ENCODE results near the gene FAM20C. TPM values are rescaled to one million over a fixed set of nuclear protein-coding genes. Genes with fewer than 3 reads are reported as not detected.

FAM20C gene
- total and polyA plus RNA-seq, 2 of the 8 experiments (the other 6 are each of a cell fraction or from before 2014, with no cell fraction given), result 9.5 to 34.8 TPM

DNA sequence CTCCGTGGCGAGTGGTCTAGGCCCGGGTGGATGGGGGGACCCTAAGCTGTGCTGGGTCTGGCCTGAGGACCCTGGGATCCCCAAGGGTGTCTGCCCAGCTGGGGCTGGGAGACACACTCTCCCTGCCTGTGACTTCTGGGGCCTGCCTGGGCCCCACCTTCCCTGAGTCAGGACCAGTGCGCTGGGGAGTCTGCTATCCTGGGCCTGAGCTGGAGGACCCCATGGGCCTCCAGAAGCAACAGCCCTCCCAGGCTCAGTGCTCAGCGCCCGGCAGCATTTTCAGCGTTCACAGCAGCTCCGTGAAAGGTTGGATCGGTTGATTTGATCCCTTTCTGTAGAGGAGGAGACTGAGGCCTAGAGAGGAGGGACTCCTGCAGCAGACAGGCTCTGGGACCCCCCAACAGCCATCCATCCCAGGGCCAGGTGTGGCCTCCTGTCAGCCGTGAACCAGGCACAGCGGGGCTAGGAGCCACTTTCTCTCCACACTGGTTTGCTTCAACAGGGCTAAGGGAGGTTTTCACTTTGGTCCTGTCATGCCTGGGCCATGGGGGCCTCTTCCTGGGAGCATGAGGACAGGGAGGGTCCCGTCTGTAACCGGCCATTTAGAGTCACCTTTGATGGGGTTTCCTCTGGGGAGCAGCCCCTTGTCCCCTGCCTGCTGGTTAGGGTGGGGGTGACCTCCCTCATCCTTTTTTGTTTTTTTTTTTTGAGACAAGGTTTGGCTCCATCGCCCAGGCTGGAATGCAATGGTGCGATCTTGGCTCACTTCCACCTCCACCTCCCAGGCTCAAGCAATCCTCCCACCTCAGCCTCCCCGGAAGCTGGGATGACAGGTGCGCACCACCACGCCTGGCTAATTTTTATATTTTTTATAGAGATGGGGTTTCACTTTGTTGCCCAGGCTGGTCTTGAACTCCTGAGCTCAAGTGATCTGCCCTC is 110.0 kb downstream of the FAM20C start (continued):
- TF ChIP-seq ASH2L (IDR thresholded peaks at IDR 0.05; ENCODE audit: low read length), result no peak
- TF ChIP-seq GABPA (IDR thresholded peaks at IDR 0.05; ENCODE audit: borderline replicate concordance, insufficient read depth, low read length), result no peak
